Measurements from ENCODE around the gene ATP2B2.

DNA sequence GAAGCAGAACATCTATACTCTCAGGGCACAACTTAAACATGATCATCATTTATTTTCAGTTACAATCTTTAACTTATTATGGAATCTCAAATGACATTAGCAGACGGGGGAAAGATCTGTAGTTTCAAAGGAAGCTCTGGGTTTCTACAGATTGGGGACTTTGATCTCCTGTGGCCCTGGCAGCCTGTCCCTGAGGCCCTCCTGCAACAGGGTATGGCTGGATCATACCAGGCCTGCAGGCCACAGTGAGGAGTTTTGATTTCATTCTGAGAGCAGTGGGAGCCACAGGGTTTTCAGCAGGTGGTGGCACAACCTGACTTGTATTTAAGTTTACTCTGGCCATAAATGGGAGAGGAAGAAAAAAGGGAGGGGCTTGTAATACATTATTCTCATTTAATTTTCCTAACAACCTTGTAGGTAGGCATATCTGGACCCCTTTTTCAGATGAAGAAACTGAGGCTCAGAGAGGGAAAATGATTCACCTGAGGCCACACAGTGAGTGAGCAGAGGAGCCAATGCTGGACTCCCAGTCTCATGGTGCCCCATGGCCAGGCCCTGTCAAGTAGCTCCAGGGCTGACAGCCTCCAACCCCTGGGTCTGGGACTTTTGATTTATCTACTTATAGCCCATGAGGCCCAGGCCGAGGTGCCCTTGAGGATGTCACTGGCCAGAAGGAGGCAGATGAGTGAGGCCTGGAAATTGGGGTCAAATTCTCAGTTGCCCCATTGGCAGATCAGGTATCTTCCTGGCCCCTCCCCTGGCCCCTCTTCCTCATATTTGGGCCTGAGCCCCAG, 71.0 kb downstream of the ATP2B2 start:
- TF ChIP-seq ZNF70 (CRISPR knock-in tag; IDR thresholded peaks at IDR 0.05) (no peak), ESRRG (CRISPR knock-in tag; IDR thresholded peaks at IDR 0.05) (no peak), RARB (CRISPR knock-in tag; IDR thresholded peaks at IDR 0.05) (no peak), ZC3H10 (CRISPR knock-in tag; IDR thresholded peaks at IDR 0.05) (no peak), GLIS3 (CRISPR knock-in tag; IDR thresholded peaks at IDR 0.05) (no peak), CSDC2 (CRISPR knock-in tag; IDR thresholded peaks at IDR 0.05) (no peak), TCF4 (CRISPR knock-in tag; IDR thresholded peaks at IDR 0.05; ENCODE audit: borderline replicate concordance) (no peak), ZFP3 (CRISPR knock-in tag; IDR thresholded peaks at IDR 0.05) (no peak), BACH2 (CRISPR knock-in tag; IDR thresholded peaks at IDR 0.05; ENCODE audit: borderline replicate concordance) (no peak), ZNF8 (CRISPR knock-in tag; IDR thresholded peaks at IDR 0.05) (no peak)
- TF ChIP-seq, protein P1, sequence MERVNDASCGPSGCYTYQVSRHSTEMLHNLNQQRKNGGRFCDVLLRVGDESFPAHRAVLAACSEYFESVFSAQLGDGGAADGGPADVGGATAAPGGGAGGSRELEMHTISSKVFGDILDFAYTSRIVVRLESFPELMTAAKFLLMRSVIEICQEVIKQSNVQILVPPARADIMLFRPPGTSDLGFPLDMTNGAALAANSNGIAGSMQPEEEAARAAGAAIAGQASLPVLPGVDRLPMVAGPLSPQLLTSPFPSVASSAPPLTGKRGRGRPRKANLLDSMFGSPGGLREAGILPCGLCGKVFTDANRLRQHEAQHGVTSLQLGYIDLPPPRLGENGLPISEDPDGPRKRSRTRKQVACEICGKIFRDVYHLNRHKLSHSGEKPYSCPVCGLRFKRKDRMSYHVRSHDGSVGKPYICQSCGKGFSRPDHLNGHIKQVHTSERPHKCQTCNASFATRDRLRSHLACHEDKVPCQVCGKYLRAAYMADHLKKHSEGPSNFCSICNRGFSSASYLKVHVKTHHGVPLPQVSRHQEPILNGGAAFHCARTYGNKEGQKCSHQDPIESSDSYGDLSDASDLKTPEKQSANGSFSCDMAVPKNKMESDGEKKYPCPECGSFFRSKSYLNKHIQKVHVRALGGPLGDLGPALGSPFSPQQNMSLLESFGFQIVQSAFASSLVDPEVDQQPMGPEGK (CRISPR knock-in tag; IDR thresholded peaks at IDR 0.05; ENCODE audit: borderline replicate concordance): no peak
- TF ChIP-seq, protein P2, sequence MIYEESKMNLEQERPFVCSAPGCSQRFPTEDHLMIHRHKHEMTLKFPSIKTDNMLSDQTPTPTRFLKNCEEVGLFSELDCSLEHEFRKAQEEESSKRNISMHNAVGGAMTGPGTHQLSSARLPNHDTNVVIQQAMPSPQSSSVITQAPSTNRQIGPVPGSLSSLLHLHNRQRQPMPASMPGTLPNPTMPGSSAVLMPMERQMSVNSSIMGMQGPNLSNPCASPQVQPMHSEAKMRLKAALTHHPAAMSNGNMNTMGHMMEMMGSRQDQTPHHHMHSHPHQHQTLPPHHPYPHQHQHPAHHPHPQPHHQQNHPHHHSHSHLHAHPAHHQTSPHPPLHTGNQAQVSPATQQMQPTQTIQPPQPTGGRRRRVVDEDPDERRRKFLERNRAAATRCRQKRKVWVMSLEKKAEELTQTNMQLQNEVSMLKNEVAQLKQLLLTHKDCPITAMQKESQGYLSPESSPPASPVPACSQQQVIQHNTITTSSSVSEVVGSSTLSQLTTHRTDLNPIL (CRISPR knock-in tag; IDR thresholded peaks at IDR 0.05; ENCODE audit: low read depth): no peak
- TF ChIP-seq, protein P3, sequence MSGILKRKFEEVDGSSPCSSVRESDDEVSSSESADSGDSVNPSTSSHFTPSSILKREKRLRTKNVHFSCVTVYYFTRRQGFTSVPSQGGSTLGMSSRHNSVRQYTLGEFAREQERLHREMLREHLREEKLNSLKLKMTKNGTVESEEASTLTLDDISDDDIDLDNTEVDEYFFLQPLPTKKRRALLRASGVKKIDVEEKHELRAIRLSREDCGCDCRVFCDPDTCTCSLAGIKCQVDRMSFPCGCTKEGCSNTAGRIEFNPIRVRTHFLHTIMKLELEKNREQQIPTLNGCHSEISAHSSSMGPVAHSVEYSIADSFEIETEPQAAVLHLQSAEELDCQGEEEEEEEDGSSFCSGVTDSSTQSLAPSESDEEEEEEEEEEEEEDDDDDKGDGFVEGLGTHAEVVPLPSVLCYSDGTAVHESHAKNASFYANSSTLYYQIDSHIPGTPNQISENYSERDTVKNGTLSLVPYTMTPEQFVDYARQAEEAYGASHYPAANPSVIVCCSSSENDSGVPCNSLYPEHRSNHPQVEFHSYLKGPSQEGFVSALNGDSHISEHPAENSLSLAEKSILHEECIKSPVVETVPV (CRISPR knock-in tag; IDR thresholded peaks at IDR 0.05): no peak

All from SK-N-SH treated with all-trans-retinoic acid at 6 μM for 48 hours (cell line).